ENCODE measurements around the gene JHY.

The JHY gene

DNA sequence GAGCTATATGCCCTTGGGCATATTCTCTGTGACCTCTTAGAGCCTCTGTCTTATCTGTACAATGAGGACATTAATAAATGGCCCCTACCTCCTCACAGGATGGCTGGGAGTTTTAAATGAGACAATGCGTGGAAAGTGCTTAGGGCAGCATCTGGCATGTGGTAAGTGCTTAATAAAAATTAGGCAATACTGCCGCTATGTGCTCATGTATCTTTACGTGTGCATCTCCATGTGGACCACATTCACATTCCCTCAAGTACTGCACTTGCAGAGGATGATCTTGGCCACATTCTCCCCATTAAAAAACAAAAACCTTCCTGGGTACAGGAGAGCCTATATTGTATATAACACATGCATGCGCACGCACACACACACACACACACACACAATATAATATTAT is 118.2 kb downstream of the JHY start:
- DNase-seq (ENCODE audit: extremely low read depth, insufficient read length) = no peak

DNA sequence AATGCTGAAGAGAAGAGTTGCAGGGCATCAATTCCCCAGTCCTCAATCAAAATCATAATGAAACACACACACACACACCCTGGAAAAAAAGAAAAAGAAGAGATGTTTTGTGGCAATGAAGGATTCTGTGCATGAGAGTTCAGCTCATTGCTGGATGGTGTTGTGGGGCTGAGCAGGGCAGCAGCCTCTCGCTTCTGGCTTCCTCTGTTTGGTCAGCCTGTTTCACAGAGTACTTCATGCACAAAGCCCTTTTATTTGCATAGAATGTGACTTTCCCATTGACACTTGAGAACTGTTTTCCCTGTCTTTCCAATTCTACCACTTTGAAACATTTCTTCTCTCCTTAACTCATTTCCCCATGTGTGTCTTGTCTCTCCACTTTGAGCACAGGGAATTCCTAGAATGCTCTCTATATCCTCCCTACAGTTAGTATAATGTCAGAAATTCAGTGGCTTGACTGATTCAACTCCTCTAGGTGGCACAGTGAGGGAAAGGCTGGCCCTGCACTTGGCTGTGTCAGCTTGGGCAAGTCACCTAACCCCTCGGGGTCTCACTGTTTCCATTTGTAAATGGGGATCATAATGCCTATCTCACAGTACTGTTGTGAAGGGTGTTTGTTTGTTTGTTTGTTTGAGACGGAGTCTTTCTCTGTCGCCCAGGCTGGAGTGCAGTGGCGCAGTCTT is 124.4 kb downstream of the JHY start:
- Histone ChIP-seq H3K36me3 (ENCODE audit: control insufficient read depth, insufficient read depth, low read length) (no peaks in the 10 kb centered on the region), H3K4me3 (replicated peaks; ENCODE audit: low read depth, low read length) (no peak overlapping the region), H3K27me3 (replicated peaks; ENCODE audit: control insufficient read depth, insufficient read depth, low read length) (no peaks in the 10 kb centered on the region; the same call in 1 of the 2 replicates)
- TF ChIP-seq, protein P1, sequence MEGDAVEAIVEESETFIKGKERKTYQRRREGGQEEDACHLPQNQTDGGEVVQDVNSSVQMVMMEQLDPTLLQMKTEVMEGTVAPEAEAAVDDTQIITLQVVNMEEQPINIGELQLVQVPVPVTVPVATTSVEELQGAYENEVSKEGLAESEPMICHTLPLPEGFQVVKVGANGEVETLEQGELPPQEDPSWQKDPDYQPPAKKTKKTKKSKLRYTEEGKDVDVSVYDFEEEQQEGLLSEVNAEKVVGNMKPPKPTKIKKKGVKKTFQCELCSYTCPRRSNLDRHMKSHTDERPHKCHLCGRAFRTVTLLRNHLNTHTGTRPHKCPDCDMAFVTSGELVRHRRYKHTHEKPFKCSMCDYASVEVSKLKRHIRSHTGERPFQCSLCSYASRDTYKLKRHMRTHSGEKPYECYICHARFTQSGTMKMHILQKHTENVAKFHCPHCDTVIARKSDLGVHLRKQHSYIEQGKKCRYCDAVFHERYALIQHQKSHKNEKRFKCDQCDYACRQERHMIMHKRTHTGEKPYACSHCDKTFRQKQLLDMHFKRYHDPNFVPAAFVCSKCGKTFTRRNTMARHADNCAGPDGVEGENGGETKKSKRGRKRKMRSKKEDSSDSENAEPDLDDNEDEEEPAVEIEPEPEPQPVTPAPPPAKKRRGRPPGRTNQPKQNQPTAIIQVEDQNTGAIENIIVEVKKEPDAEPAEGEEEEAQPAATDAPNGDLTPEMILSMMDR (IDR thresholded peaks at IDR 0.05; ENCODE audit: insufficient read depth, low read length, poor library complexity, severe bottlenecking) = no peak
- DNase-seq (ENCODE audit: extremely low read depth, insufficient read length) = no peak

More for the DNA sequence above, 118.2 kb downstream of the JHY start:
- no peak overlapping the region for H3K4me3 ChIP-seq (replicated peaks; ENCODE audit: low read depth, low read length)
- TF ChIP-seq, protein P1 (IDR thresholded peaks at IDR 0.05; ENCODE audit: insufficient read depth, low read length, poor library complexity, severe bottlenecking) = no peak
- H3K36me3 ChIP-seq (ENCODE audit: control insufficient read depth, insufficient read depth, low read length) = no peaks in the 10 kb centered on the region
- H3K27me3 ChIP-seq (replicated peaks; ENCODE audit: control insufficient read depth, insufficient read depth, low read length) = no peaks in the 10 kb centered on the region; the same call in 1 of the 2 replicates

Data from GM06990 (cell line).